Karpas-422 (cell line): ENCODE data around the gene DCTN3. TPM values are rescaled to one million over a fixed set of nuclear protein-coding genes. Genes with fewer than 3 reads are reported as not detected.

Experiments used
- DNase-seq: peaks from one replicate; pipeline ENCODE4 v3.0.0-alpha.2; 2015
- H2AFZ ChIP-seq: fragments of 200-600 bp; sonication (generic); 2 replicates; pipeline ENCODE4 v1.6.1; 2014; ENCODE audit warnings: antibody characterized with exemption, low read length, mixed read lengths
- H3K27ac ChIP-seq: fragments of 200-600 bp; sonication (generic); 2 replicates; pipeline ENCODE4 v1.5.1; 2014; ENCODE audit warnings: mild to moderate bottlenecking, low read length, moderate library complexity
- H3K27me3 ChIP-seq: fragments of 200-600 bp; sonication (generic); 2 replicates; pipeline ENCODE4 v1.6.1; 2014; ENCODE audit warnings: low read length, mixed read lengths
- H3K36me3 ChIP-seq: fragments of 200-600 bp; sonication (generic); 2 replicates; pipeline ENCODE4 v1.6.1; 2014; ENCODE audit warnings: low read length, mixed read lengths; ENCODE audit not compliant: insufficient read depth
- H3K4me1 ChIP-seq: fragments of 200-600 bp; sonication (generic); 2 replicates; pipeline ENCODE4 v1.6.1; 2014; ENCODE audit warnings: mild to moderate bottlenecking, low read length, mixed read lengths
- H3K4me2 ChIP-seq: fragments of 200-600 bp; sonication (generic); 2 replicates; pipeline ENCODE4 v1.6.1; 2014; ENCODE audit warnings: low read length, low read depth, mild to moderate bottlenecking; ENCODE audit not compliant: poor library complexity, severe bottlenecking
- H3K4me3 ChIP-seq: fragments of 200-600 bp; sonication (generic); 2 replicates; pipeline ENCODE4 v1.5.1; 2014; ENCODE audit warnings: mild to moderate bottlenecking, antibody characterized with exemption, low read length, mixed read lengths
- H3K79me2 ChIP-seq: fragments of 200-600 bp; sonication (generic); 2 replicates; pipeline ENCODE4 v1.6.1; 2014; ENCODE audit warnings: mild to moderate bottlenecking, low read length, mixed read lengths
- H3K9ac ChIP-seq: fragments of 200-600 bp; sonication (generic); 2 replicates; pipeline ENCODE4 v1.6.0; 2014; ENCODE audit warnings: low read length
- H3K9me2 ChIP-seq: fragments of 200-600 bp; sonication (generic), shearing (Covaris generic); replicated peaks from 2 replicates; pipeline ENCODE4 v1.6.0; 2014; ENCODE audit warnings: mild to moderate bottlenecking, low read length, moderate library complexity; ENCODE audit not compliant: insufficient read depth
- H3K9me3 ChIP-seq: fragments of 300-700, 200-600 bp; sonication (generic); 2 replicates; pipeline ENCODE4 v1.6.1; 2014; ENCODE audit warnings: low read length, mixed read lengths
- H4K20me1 ChIP-seq: fragments of 200-600 bp; sonication (generic); 2 replicates; pipeline ENCODE4 v1.6.1; 2014; ENCODE audit warnings: mild to moderate bottlenecking, antibody characterized with exemption, low read length, low read depth; ENCODE audit not compliant: insufficient read depth
- total RNA-seq: library from RNA; depleted of rRNA; stranded (reverse); fragments of >200 nt; shearing (Covaris generic); gene quantifications from 2 replicates; pipeline ENCODE4 v1.2.3, GENCODE V29; 2014; ENCODE audit warnings: low replicate concordance

DCTN3 gene
- total RNA-seq, 1 experiment from 2014 or later = 75.9 TPM

GRCh38 chr9:34633166-34633565 is 12.9 kb upstream of the DCTN3 start:
- no peaks in the 10 kb centered on the region for H3K27me3 ChIP-seq
- H3K4me3 ChIP-seq = no peak overlapping the region
- H3K9me3 ChIP-seq = no peaks in the 10 kb centered on the region
- no peak for DNase-seq
- no peak overlapping the region for H3K9ac ChIP-seq
- no peak overlapping the region for H2AFZ ChIP-seq
- H4K20me1 ChIP-seq = peaks cover 18% of the 10 kb centered on the region
- H3K27ac ChIP-seq = no peak overlapping the region
- H3K9me2 ChIP-seq = no peaks in the 10 kb centered on the region
- H3K79me2 ChIP-seq = peaks cover 22% of the 10 kb centered on the region
- H3K4me1 ChIP-seq = peaks cover 27% of the 10 kb centered on the region
- H3K4me2 ChIP-seq = no peak overlapping the region
- H3K36me3 ChIP-seq = peaks cover 10% of the 10 kb centered on the region; the same call in 1 of the 2 replicates

GRCh38 chr9:34630402-34631154 is 10.3 kb upstream of the DCTN3 start:
- Histone ChIP-seq H3K9ac (no peak overlapping the region), H3K36me3 (peaks cover 6% of the 10 kb centered on the region; the same call in 1 of the 2 replicates), H3K9me3 (no peaks in the 10 kb centered on the region), H2AFZ (no peak overlapping the region), H3K4me1 (peaks cover 12% of the 10 kb centered on the region), H3K4me2 (no peak overlapping the region), H3K9me2 (no peaks in the 10 kb centered on the region), H3K27me3 (0 out of 2 replicates have a peak, but pooled peaks cover 4% of the 10 kb centered on the region), H3K27ac (no peak overlapping the region), H4K20me1 (peaks cover 13% of the 10 kb centered on the region), H3K79me2 (peaks cover 4% of the 10 kb centered on the region; the same call in 1 of the 2 replicates), H3K4me3 (no peak overlapping the region)
- DNase-seq = peak; percentile 38

GRCh38 chr9:34629491-34629808 is 9.2 kb upstream of the DCTN3 start:
- Histone ChIP-seq H3K79me2 (no peaks in the 10 kb centered on the region), H3K36me3 (no peaks in the 10 kb centered on the region), H4K20me1 (0 out of 2 replicates have a peak, but pooled peaks cover 3% of the 10 kb centered on the region), H3K4me1 (peaks cover 7% of the 10 kb centered on the region), H2AFZ (no peak overlapping the region), H3K4me3 (no peak overlapping the region; the same call in 1 of the 2 replicates), H3K9ac (no peak overlapping the region), H3K27me3 (0 out of 2 replicates have a peak, but pooled peaks cover 4% of the 10 kb centered on the region), H3K9me2 (no peaks in the 10 kb centered on the region), H3K9me3 (no peaks in the 10 kb centered on the region), H3K4me2 (no peak overlapping the region), H3K27ac (no peak overlapping the region)
- peak; percentile 38 for DNase-seq

GRCh38 chr9:34628656-34629490 is 8.6 kb upstream of the DCTN3 start, which contains the start of gene ARID3C:
TSS of gene ARID3C (minus strand) at chr9:34629066. CDS start at chr9:34628014, 1,052 bp downstream.
- H3K4me2 ChIP-seq = peak within 1 kb of the TSS; percentile 38
- H3K79me2 ChIP-seq = no peaks in the 10 kb centered on the region
- no peak within 1 kb of the TSS for H3K9ac ChIP-seq
- no peak within 1 kb of the TSS for H2AFZ ChIP-seq
- H3K27ac ChIP-seq = no peak within 1 kb of the TSS
- H4K20me1 ChIP-seq = 0 out of 2 replicates have a peak, but pooled peaks cover 3% of the 10 kb centered on the region
- peak within 1 kb of the TSS; percentile 16; the same call in 1 of the 2 replicates for H3K4me3 ChIP-seq
- peaks cover 7% of the 10 kb centered on the region for H3K4me1 ChIP-seq
- 0 out of 2 replicates have a peak, but pooled peaks cover 4% of the 10 kb centered on the region for H3K27me3 ChIP-seq
- H3K9me2 ChIP-seq = no peaks in the 10 kb centered on the region
- no peaks in the 10 kb centered on the region for H3K9me3 ChIP-seq
- H3K36me3 ChIP-seq = no peaks in the 10 kb centered on the region
- peak; percentile 37 for DNase-seq

- Histone ChIP-seq H3K79me2 (no peaks in the 10 kb centered on the region), H3K4me2 (peak overlapping the region; percentile 38), H3K4me3 (peak overlapping the region; percentile 16; the same call in 1 of the 2 replicates), H3K36me3 (no peaks in the 10 kb centered on the region), H3K27ac (no peak overlapping the region), H3K27me3 (0 out of 2 replicates have a peak, but pooled peaks cover 4% of the 10 kb centered on the region), H3K4me1 (peaks cover 7% of the 10 kb centered on the region), H3K9me3 (no peaks in the 10 kb centered on the region), H3K9me2 (no peaks in the 10 kb centered on the region), H4K20me1 (0 out of 2 replicates have a peak, but pooled peaks cover 3% of the 10 kb centered on the region), H3K9ac (no peak overlapping the region), H2AFZ (no peak overlapping the region)
- no peak for DNase-seq
Observed at GRCh38 chr9:34627716-34628655, 7.7 kb upstream of the DCTN3 start.

- Histone ChIP-seq H3K36me3 (no peaks in the 10 kb centered on the region), H3K4me1 (peaks cover 12% of the 10 kb centered on the region), H3K9me3 (no peaks in the 10 kb centered on the region), H3K79me2 (peaks cover under 1% of the 10 kb centered on the region; the same call in 1 of the 2 replicates), H3K9ac (no peak overlapping the region), H3K4me3 (no peak overlapping the region), H4K20me1 (0 out of 2 replicates have a peak, but pooled peaks cover 2% of the 10 kb centered on the region), H3K27ac (no peak overlapping the region), H3K9me2 (no peaks in the 10 kb centered on the region), H3K27me3 (0 out of 2 replicates have a peak, but pooled peaks cover 4% of the 10 kb centered on the region), H3K4me2 (no peak overlapping the region), H2AFZ (no peak overlapping the region)
- DNase-seq = no peak
Observed at GRCh38 chr9:34625186-34625486, 4.8 kb upstream of the DCTN3 start.

- Histone ChIP-seq H3K9me3 (no peaks in the 10 kb centered on the region), H2AFZ (no peak overlapping the region), H3K36me3 (no peaks in the 10 kb centered on the region), H3K9me2 (no peaks in the 10 kb centered on the region), H4K20me1 (no peaks in the 10 kb centered on the region), H3K27ac (no peak overlapping the region), H3K79me2 (peaks cover 5% of the 10 kb centered on the region), H3K4me1 (peaks cover 15% of the 10 kb centered on the region), H3K9ac (no peak overlapping the region), H3K27me3 (0 out of 2 replicates have a peak, but pooled peaks cover 4% of the 10 kb centered on the region), H3K4me3 (no peak overlapping the region), H3K4me2 (no peak overlapping the region)
- DNase-seq = no peak
Observed at GRCh38 chr9:34624475-34625185, 4.3 kb upstream of the DCTN3 start.
